Measurements from ENCODE around the gene CFAP73. TPM values are rescaled to one million over a fixed set of nuclear protein-coding genes. Genes with fewer than 3 reads are reported as not detected.
A peak's percentile ranks its signal among the peaks of the same experiment; 100 is the strongest.

CFAP73 gene
- total RNA-seq (2022) (0.23 TPM in 1 of 2 replicates, not detected in the other), Bru-seq, nascent RNA (percentile 7 among the genes with signal in this experiment), BruChase-seq, experiment 1, labeled RNA remaining after a 2-hour chase (percentile 8 among the genes with signal in this experiment), BruChase-seq, experiment 2, labeled RNA remaining after a 6-hour chase (percentile 8 among the genes with signal in this experiment)
- long read RNA-seq, result 0 reads

GRCh38 chr12:113149361-113150150, at the start of gene CFAP73:
TSS of gene CFAP73 (plus strand) at chr12:113149724. CDS start at chr12:113149858, 134 bp downstream.
- TF ChIP-seq CTCF (IDR thresholded peaks at IDR 0.05; ENCODE audit: insufficient read depth in 1 of 2, low read depth in 1 of 2, low read length in 1 of 2, severe bottlenecking in 1 of 2, unreplicated experiment in 1 of 2), result no peak
- Mint-ChIP-seq H3K4me1 (ENCODE audit: low read depth, unreplicated experiment) (no peaks in the 10 kb centered on the region), H3K27ac (ENCODE audit: unreplicated experiment) (peak within 1 kb of the TSS; percentile 35), H3K9me3 (ENCODE audit: unreplicated experiment) (no peaks in the 10 kb centered on the region), H3K36me3 (ENCODE audit: insufficient read depth, unreplicated experiment) (no peaks in the 10 kb centered on the region), H3K27me3 (ENCODE audit: insufficient read depth, unreplicated experiment) (peaks cover 14% of the 10 kb centered on the region), H3K4me3 (ENCODE audit: unreplicated experiment) (no peak within 1 kb of the TSS)
- H3K9me3 ChIP-seq, result no peaks in the 10 kb centered on the region
- CTCF ChIA-PET, result interaction anchor here (0.6 to 1.1 kb wide), 2 partner anchors 20 to 32 kb away, joined by 3 to 4 read pairs; no protein-coding TSS in a partner anchor
- H3K4me1 ChIP-seq, result peaks cover 13% of the 10 kb centered on the region
- no peak within 1 kb of the TSS for H3K4me3 ChIP-seq (ENCODE audit: low read depth, low read length)
- H3K27me3 ChIP-seq (replicated peaks; ENCODE audit: control insufficient read depth, insufficient read depth, low read length), result peaks cover 3% of the 10 kb centered on the region; the same call in 1 of the 2 replicates
- peak; percentile 91 for DNase-seq
- no peaks in the 10 kb centered on the region for H3K36me3 ChIP-seq (ENCODE audit: control insufficient read depth, insufficient read depth, low read length)
- BruUV-seq (replicated peaks), result no TSS peak
- POLR2A ChIA-PET, result no interaction called here
- intact Hi-C loops (cut with micrococcal nuclease; ENCODE audit: unreplicated experiment), result no loop called here

- Mint-ChIP-seq H3K4me1 (ENCODE audit: low read depth, unreplicated experiment) (no peaks in the 10 kb centered on the region), H3K4me3 (ENCODE audit: unreplicated experiment) (no peak overlapping the region), H3K9me3 (ENCODE audit: unreplicated experiment) (no peaks in the 10 kb centered on the region), H3K27ac (ENCODE audit: unreplicated experiment) (no peak overlapping the region), H3K27me3 (ENCODE audit: insufficient read depth, unreplicated experiment) (peaks cover 7% of the 10 kb centered on the region), H3K36me3 (ENCODE audit: insufficient read depth, unreplicated experiment) (no peaks in the 10 kb centered on the region)
- no peak for DNase-seq
- H3K27me3 ChIP-seq (replicated peaks; ENCODE audit: control insufficient read depth, insufficient read depth, low read length), result no peaks in the 10 kb centered on the region; the same call in 1 of the 2 replicates
- no peaks in the 10 kb centered on the region for H3K9me3 ChIP-seq
- no peak for TF ChIP-seq CTCF (IDR thresholded peaks at IDR 0.05; ENCODE audit: insufficient read depth in 1 of 2, low read depth in 1 of 2, low read length in 1 of 2, severe bottlenecking in 1 of 2, unreplicated experiment in 1 of 2)
- POLR2A ChIA-PET, result no interaction called here
- no TSS peak for BruUV-seq (replicated peaks)
- intact Hi-C loops (cut with micrococcal nuclease; ENCODE audit: unreplicated experiment), result no loop called here
- no peaks in the 10 kb centered on the region for H3K36me3 ChIP-seq (ENCODE audit: control insufficient read depth, insufficient read depth, low read length)
- H3K4me3 ChIP-seq (ENCODE audit: low read depth, low read length), result no peak overlapping the region
- CTCF ChIA-PET, result no interaction called here
- H3K4me1 ChIP-seq, result 0 out of 2 replicates have a peak, but pooled peaks cover 4% of the 10 kb centered on the region
These were observed 49.8 kb upstream of the CFAP73 start for GRCh38 chr12:113099764-113100163.

GRCh38 chr12:113101751-113102150, 47.8 kb upstream of the CFAP73 start:
- CTCF ChIA-PET, result no interaction called here
- no peaks in the 10 kb centered on the region for H3K36me3 Mint-ChIP-seq (ENCODE audit: insufficient read depth, unreplicated experiment)
- H3K4me3 Mint-ChIP-seq (ENCODE audit: unreplicated experiment), result no peak overlapping the region
- Histone ChIP-seq H3K4me3 (ENCODE audit: low read depth, low read length) (no peak overlapping the region), H3K9me3 (no peaks in the 10 kb centered on the region), H3K4me1 (0 out of 2 replicates have a peak, but pooled peaks cover 4% of the 10 kb centered on the region), H3K36me3 (ENCODE audit: control insufficient read depth, insufficient read depth, low read length) (no peaks in the 10 kb centered on the region), H3K27me3 (replicated peaks; ENCODE audit: control insufficient read depth, insufficient read depth, low read length) (no peaks in the 10 kb centered on the region; the same call in 1 of the 2 replicates)
- TF ChIP-seq CTCF (IDR thresholded peaks at IDR 0.05; ENCODE audit: insufficient read depth in 1 of 2, low read depth in 1 of 2, low read length in 1 of 2, severe bottlenecking in 1 of 2, unreplicated experiment in 1 of 2), result no peak
- H3K27me3 Mint-ChIP-seq (ENCODE audit: insufficient read depth, unreplicated experiment), result peaks cover 4% of the 10 kb centered on the region
- intact Hi-C loops (cut with micrococcal nuclease; ENCODE audit: unreplicated experiment), result no loop called here
- no peaks in the 10 kb centered on the region for H3K4me1 Mint-ChIP-seq (ENCODE audit: low read depth, unreplicated experiment)
- no peak for DNase-seq
- no TSS peak for BruUV-seq (replicated peaks)
- H3K9me3 Mint-ChIP-seq (ENCODE audit: unreplicated experiment), result no peaks in the 10 kb centered on the region
- H3K27ac Mint-ChIP-seq (ENCODE audit: unreplicated experiment), result no peak overlapping the region
- POLR2A ChIA-PET, result no interaction called here
